ENCODE data around the gene KRT36. TPM values are rescaled to one million over a fixed set of nuclear protein-coding genes. Genes with fewer than 3 reads are reported as not detected.

KRT36 gene
- total RNA-seq, 1 experiment from 2014 or later = not detected

DNA sequence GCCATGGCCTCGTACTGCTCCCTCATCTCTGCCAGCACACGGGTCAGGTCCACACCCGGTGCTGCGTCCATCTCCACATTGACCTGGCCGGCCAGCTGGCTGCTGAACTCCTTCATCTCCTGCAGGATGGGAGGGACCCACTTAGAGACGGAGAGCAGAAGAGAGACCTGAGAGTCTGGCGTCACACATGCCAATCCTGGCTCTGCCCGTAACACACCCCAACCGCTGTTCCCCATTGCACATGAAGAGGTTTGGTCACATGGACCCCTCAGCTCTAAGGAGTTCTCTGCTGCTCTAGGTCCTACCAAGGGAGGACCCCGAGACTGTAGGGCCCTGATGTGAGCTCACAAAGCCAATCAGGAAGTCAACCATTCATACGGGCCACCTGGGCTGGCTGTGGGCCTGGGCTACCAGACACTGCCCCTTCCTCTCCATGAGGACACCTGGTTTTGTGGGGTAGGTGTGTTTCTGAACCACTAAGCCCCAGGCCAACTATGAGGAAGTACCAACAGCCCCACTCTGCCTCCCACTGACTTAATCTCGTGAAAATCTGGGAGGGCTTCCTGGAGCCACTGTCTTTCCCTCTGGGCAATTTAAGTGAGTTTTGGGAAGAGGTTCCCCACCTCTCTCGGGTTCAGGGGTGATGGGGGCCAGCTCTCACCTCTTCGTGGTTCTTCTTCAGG is 26.6 kb upstream of the KRT36 start:
- no peak overlapping the region for H3K27ac ChIP-seq
- H3K36me3 ChIP-seq = no peaks in the 10 kb centered on the region
- H3K4me1 ChIP-seq = no peaks in the 10 kb centered on the region; the same call in 1 of the 2 replicates
- no peak overlapping the region for H3K4me3 ChIP-seq
- H3K9me3 ChIP-seq (replicated peaks) = no peaks in the 10 kb centered on the region
- DNase-seq = no peak
- H3K27me3 ChIP-seq = no peaks in the 10 kb centered on the region

DNA sequence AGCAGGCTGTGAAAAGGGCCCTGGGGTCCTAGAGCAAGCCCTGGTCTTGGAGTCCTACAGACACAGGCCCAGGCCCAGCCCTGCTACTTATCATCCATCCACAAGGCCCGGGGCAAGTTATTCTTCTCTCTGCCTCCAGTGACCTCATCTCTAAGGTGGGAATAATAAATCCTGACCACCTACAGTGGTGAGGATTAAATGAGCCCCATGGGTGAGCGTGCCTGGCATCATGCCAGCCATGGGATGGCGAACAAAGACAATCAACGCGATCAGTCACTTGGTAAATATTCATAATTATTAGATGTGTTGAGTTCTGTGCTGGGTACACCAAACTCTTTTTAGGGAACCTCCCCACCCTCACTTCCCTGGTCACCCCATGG is 23.4 kb upstream of the KRT36 start:
- no peaks in the 10 kb centered on the region for H3K36me3 ChIP-seq
- no peak overlapping the region for H3K4me3 ChIP-seq
- peak in 1 of 2 experiments; percentile 15 for DNase-seq
- no peaks in the 10 kb centered on the region for H3K4me1 ChIP-seq
- H3K9me3 ChIP-seq (replicated peaks) = no peaks in the 10 kb centered on the region
- no peak overlapping the region for H3K27ac ChIP-seq
- H3K27me3 ChIP-seq = no peaks in the 10 kb centered on the region

DNA sequence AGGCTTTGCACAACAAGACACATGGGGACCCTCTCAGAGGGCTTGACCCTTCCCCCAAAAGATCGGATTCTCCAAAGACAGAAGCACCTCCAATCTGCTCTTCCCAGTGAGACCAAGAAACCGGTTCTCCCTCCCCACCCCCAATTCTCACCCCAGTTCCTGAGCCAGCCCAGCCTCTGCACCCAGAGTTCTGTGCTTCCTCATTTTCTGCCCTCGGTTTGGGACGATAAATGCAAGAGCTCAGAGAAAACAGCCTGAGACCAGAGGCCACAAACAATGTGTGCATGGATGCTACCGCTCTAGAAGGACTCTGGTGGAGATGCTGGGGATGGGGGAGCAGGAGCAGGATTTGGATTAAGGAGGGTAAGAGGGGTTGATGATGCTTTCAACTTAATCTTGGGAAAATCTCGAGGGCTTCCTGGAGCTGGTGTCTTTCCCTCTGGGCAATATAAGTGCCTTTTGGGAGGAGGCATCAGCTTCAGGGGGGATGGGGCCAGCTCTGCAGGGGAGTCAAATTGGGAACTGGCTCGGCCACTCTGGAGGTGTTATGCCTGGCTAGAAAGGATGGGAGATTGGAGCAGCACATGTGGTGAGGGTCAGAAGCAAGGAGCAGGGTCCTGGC is 22.9 kb upstream of the KRT36 start:
- Histone ChIP-seq H3K36me3 (no peaks in the 10 kb centered on the region), H3K27me3 (no peaks in the 10 kb centered on the region), H3K27ac (no peak overlapping the region), H3K4me3 (no peak overlapping the region), H3K4me1 (no peaks in the 10 kb centered on the region), H3K9me3 (replicated peaks) (no peaks in the 10 kb centered on the region)
- DNase-seq = no peak

DNA sequence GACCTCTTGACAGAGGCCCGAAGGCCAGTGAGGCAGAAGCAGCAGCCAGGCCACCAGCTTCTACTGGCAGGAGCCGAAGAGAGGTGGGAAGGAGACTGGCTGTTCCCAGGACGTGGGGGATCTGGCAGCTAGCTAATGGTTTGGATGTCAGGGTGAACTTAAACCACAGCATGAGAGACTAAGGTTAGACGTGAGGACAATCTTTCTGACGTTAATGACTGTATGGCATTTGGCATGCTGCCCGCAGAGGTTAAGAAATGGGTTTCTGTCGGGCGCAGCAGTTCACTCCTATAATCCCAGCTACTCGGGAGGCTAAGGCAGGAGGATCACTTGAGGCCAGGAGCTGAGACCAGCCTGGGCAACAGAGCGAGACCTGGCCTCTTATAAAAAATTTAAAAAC is 22.0 kb upstream of the KRT36 start:
- no peaks in the 10 kb centered on the region for H3K4me1 ChIP-seq
- no peaks in the 10 kb centered on the region for H3K9me3 ChIP-seq (replicated peaks)
- no peak overlapping the region for H3K4me3 ChIP-seq
- H3K36me3 ChIP-seq = no peaks in the 10 kb centered on the region
- H3K27ac ChIP-seq = no peak overlapping the region
- no peaks in the 10 kb centered on the region for H3K27me3 ChIP-seq
- no peak for DNase-seq

DNA sequence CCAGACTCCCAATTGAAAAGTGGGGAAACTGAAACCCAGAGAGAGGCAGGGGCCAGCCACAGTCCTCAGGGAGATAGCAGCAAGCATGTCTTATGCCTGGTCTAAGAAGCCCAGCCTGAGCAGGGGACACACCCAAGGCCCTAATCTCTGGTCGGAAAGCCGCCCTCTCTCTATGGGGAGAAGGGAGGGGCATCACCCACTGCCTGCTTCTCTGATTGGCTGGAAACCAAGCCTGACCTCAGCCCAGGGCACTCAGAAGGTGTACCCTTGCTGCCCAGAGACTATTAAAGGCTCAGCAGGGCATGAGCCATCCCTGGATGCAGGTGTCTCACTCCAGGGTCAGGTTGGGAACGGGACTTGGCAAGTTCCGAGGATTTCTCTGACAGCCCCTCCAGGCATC is 21.4 kb upstream of the KRT36 start:
- DNase-seq = no peak

DNA sequence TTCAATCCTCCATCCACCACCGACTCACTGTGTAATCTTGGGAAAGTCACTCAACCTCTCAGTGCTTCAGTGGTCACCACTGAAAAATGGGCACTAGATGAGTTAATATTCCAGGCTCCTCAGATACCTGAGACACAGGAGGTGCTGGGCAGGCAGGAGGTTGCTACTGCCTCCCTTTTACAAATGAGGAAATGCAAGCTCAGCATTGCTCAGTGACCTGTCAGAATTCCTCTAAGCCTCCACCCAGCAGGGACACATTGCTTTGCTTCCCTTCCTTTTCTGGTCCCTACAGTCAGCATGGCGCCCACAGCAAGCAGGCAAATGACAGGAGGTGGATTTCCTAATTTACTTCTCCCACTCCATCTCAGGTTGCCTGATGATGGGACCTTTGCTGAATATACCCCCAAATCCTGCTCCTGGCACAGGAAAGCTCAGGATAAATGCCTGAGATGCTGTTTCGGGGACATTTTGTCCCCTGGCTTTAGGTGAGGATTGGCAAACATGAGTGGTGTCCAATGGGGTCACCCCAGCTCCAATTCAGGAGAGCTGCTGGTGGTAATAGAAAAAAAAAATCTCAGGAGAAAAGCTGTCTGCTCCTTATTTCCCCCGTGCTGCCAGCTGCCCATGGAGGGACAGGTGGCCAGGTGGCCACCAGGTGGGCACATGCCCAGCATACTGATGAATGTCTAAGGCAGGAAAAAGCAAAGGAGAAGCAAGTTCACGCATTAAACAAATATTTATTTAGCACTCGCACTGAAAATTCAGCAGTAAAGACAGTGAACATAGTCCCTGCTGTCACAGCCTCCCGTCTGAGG is 20.7 kb upstream of the KRT36 start:
- H3K4me3 ChIP-seq = no peak overlapping the region
- no peaks in the 10 kb centered on the region for H3K36me3 ChIP-seq
- H3K27ac ChIP-seq = no peak overlapping the region
- no peaks in the 10 kb centered on the region for H3K27me3 ChIP-seq
- no peak for DNase-seq
- H3K9me3 ChIP-seq (replicated peaks) = no peaks in the 10 kb centered on the region
- no peaks in the 10 kb centered on the region for H3K4me1 ChIP-seq

More for the DNA sequence above, 21.4 kb upstream of the KRT36 start:
- Histone ChIP-seq H3K9me3 (replicated peaks) (no peaks in the 10 kb centered on the region), H3K36me3 (no peaks in the 10 kb centered on the region), H3K4me3 (no peak overlapping the region), H3K4me1 (no peaks in the 10 kb centered on the region), H3K27ac (no peak overlapping the region), H3K27me3 (no peaks in the 10 kb centered on the region)

DNA sequence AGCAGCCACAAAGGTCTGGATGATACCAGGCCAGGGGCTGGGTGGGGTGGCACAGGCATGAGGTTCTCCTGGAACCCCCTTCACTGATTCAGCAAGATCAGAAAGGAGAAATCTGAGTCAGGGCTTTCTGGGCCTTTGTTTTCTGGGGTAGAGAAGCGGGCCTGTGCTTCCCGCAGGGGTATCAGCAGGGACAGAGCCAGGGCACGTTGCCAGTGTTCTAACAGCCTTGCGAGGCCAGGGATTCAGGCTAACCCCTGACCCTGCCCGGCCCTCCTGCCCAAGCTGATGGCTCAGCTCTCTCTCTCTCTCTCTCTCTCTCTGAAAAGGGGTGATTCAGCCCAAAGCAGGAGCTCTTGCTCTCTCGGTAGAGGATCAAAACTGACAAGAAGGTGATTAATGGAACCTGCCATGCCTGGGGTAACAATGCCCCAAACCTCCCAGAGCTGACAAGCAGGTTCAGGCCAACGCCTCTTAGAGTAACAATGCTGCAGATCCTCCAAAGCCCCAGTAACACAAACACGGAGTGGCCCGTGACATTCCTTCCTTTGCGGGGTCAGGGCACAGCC is 17.7 kb upstream of the KRT36 start:
- Histone ChIP-seq H3K27ac (no peak overlapping the region), H3K36me3 (no peaks in the 10 kb centered on the region), H3K4me1 (no peaks in the 10 kb centered on the region), H3K9me3 (replicated peaks) (no peaks in the 10 kb centered on the region), H3K4me3 (no peak overlapping the region), H3K27me3 (no peaks in the 10 kb centered on the region)
- DNase-seq = no peak

DNA sequence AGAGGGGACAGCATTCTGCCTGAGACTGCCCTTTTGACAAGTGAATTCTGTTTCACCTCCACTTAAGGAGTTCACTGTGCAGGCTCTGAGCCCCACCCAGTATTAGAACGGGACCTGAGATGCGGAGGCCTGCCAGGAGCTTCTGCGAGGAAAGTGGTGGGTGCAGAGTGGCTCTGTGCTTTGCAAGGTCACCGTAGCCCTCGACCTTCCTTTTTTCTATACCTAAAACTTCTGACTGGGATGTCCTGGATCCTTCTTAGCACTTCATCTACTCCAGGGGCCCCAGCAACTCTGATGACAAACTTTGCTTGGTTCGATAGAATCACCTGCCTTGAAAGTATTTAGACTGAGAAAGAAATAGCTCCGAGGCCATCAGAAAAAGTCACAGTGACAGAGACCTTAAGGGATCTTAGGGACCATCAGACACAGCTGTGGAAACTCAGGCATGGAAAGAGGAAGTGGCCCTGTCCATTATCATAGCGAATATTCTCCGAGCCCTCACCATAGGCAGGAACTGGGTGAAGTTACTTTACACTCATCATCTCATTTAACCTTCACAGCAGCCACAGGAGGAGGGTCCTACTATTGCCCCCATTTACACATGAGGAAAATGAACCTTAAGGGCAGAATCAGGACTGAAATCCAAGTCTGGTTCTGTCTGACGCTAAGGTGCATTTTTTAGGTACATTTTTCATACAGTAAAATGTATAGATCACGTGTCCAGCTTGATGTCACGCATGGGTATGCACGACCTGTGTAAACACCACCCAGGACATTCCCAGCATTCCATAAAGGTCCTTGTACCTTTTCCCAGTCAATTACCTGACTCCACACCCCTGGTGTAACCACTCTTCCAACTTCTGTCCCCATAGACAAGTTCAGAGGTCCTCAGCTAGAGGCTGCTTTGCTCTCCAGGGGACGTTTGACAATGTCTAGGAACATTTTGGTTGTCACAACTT is 16.4 kb upstream of the KRT36 start:
- no peak overlapping the region for H3K4me3 ChIP-seq
- DNase-seq = no peak
- H3K36me3 ChIP-seq = no peaks in the 10 kb centered on the region
- no peaks in the 10 kb centered on the region for H3K27me3 ChIP-seq
- H3K4me1 ChIP-seq = no peaks in the 10 kb centered on the region
- no peak overlapping the region for H3K27ac ChIP-seq
- H3K9me3 ChIP-seq (replicated peaks) = no peaks in the 10 kb centered on the region

DNA sequence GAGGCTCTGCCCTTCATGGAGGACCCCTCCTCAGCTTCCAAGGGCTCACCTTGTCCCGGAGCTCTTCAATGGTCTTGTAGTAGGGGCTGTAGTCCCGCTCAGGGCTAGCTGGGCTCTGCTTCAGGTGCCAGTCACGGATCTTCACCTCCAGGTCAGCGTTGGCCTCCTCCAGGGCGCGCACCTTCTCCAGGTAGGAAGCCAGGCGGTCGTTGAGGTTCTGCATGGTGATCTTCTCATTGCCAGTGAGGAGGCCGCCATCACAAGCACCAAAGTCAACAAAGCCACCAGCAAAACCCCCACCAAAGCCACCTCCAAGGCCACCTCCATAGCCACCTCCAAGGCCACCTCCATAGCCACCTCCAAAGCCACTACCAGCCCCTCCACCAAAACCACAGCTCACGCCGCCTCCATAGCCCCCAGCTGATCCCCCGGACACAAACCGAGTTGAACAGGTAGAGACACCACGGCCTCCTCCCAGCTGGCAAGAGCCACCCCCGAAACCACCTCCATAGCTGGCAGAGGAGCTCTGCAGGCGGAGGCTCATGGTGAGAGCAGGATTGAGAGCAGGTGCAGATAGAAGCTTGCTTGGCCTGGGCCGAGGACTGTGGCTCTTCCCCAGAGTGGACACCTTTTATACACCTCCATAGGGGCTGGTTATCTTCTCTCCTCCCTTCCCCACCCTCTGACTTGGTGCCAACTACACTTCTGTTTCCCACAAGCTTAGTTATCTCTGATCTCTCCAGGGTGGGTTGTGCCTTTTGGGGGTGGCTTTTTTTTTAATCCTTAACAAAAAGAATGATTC is 15.5 kb upstream of the KRT36 start, which contains the start of gene KRT13:
KRT13 (minus strand) TSS at position 606 of the 802 bp plus-strand sequence; CDS start at position 544, 62 bp downstream.
- H3K27ac ChIP-seq = no peak within 1 kb of the TSS
- H3K4me1 ChIP-seq = no peaks in the 10 kb centered on the region
- H3K4me3 ChIP-seq = no peak within 1 kb of the TSS
- H3K27me3 ChIP-seq = no peaks in the 10 kb centered on the region
- no peaks in the 10 kb centered on the region for H3K36me3 ChIP-seq
- no peaks in the 10 kb centered on the region for H3K9me3 ChIP-seq (replicated peaks)
- no peak for DNase-seq

DNA sequence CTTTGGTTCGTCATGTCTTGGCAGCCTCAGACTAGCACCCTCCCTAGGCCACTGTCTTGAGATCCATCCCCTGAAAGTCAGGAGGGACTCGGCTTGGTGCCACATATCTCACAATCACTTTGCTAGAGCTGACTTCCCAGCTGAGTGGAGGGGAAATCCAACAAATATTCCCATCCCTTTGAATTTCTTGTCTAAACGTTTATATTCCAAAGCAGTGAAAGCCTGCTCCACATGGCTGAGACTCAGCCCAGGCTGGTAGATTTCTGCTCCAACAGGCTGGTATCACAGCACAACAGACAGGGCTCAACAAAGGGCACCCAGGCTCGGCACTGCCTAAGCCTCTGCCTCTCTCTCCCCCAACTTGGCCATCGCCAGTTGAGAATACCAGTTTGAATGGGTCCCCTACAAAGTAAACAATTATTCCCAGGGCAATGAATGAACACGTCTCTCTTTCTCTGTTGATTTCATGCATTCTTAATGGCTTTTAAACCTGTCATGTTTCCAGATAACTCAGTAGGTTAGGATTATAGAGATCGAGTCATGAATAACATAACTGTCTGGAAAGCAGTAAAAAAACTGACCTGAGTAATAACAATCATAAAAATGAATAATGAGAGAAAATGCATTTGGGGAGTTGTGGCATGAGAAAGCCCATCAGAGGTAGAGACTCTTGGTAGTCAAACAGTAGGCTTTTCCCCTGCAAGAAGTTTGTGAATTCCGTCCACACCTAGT is 14.7 kb upstream of the KRT36 start:
- no peaks in the 10 kb centered on the region for H3K9me3 ChIP-seq (replicated peaks)
- no peak overlapping the region for H3K27ac ChIP-seq
- DNase-seq = no peak
- no peak overlapping the region for H3K4me3 ChIP-seq
- no peaks in the 10 kb centered on the region for H3K4me1 ChIP-seq
- no peaks in the 10 kb centered on the region for H3K36me3 ChIP-seq
- H3K27me3 ChIP-seq = no peaks in the 10 kb centered on the region

DNA sequence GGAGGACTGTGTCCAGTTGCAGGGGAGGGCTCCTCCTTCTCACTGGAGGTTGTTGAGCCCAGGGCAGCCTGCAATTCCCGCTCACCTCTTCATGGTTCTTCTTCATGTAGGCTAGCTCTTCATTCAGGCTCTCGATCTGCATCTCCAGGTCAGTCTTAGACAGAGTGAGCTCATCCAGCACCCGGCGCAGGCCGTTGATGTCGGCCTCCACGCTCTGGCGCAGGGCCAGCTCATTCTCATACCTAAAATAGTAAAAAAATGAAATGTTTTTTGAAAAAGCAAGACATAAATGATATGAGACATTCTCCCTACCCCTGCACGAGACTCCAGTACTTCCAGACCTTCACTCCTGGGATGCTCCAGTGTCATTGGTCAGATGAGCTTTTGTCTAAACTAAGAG is 13.5 kb upstream of the KRT36 start:
- H3K27ac ChIP-seq = no peak overlapping the region
- H3K4me1 ChIP-seq = no peaks in the 10 kb centered on the region
- no peak for DNase-seq
- no peak overlapping the region for H3K4me3 ChIP-seq
- H3K9me3 ChIP-seq (replicated peaks) = no peaks in the 10 kb centered on the region
- H3K27me3 ChIP-seq = no peaks in the 10 kb centered on the region
- no peaks in the 10 kb centered on the region for H3K36me3 ChIP-seq

DNA sequence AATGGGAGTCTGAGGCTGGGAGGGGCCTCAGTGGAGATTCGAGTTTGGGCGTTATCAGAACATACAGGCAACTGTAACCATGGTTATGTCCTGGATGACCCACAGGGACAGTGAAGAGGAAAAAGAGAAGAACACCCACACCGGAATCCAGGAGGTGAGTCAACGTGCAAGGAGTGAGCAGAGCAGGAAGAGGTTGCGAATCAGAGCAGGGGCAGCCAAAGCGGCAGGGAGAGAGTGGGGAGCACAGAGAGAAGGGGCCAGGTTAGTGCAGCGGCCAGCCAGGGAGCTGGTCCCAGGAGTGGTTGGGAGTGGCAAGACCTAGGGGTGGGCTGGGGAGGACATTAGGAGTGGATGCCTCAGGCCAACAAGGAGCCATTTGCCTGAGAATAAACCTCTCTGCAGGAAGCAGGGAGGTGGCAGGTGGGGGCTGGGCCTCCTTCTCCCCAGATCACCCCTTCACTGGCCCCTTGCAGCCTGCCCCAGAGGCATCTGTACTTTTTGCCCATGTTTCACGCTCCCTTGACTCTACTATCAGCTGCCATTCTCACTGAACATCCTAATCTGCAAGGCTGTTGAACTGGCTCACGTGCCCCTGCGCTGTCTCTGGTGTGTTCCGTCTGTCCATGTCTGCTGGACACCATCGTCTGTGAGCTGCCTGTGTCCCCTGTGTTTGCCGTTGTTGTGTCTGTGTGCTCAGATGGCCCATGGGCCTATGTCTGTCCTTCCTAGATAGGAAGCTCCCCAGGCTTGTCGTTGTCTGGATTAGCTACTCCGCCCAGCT is 10.6 kb upstream of the KRT36 start:
- Histone ChIP-seq H3K27ac (no peak overlapping the region), H3K36me3 (no peaks in the 10 kb centered on the region), H3K4me1 (peaks cover 2% of the 10 kb centered on the region), H3K9me3 (replicated peaks) (no peaks in the 10 kb centered on the region), H3K27me3 (no peaks in the 10 kb centered on the region), H3K4me3 (no peak overlapping the region)
- DNase-seq = no peak

Measured in SJCRH30 (cell line).